SU-DHL-6 (cell line): ENCODE measurements around the gene MAPK10.

Experiments used
- H2AFZ ChIP-seq: fragments of 200-600 bp; sonication (generic); 2 replicates; pipeline ENCODE4 v1.6.1; 2014; ENCODE audit warnings: low read depth, mild to moderate bottlenecking, moderate library complexity, mixed read lengths, antibody characterized with exemption, low read length; ENCODE audit not compliant: severe bottlenecking
- H3F3A ChIP-seq: fragments of 200-600 bp; shearing (Covaris generic); 2 replicates; pipeline ENCODE4 v1.6.0; 2016; ENCODE audit warnings: antibody characterized with exemption, mild to moderate bottlenecking; ENCODE audit not compliant: insufficient read depth
- H3K27ac ChIP-seq: fragments of 200-600 bp; sonication (generic); 2 replicates; pipeline ENCODE4 v1.5.1; 2016; ENCODE audit warnings: low read depth, mild to moderate bottlenecking, low read length, moderate library complexity, mixed read lengths
- H3K27me3 ChIP-seq: fragments of 200-600 bp; sonication (generic), shearing (Covaris generic); 2 replicates; pipeline ENCODE4 v1.6.0; 2014; ENCODE audit warnings: mild to moderate bottlenecking, low read length
- H3K36me3 ChIP-seq: fragments of 200-600 bp; sonication (generic); 2 replicates; pipeline ENCODE4 v1.6.1; 2014; ENCODE audit warnings: mild to moderate bottlenecking, low read length, mixed read lengths
- H3K4me2 ChIP-seq: fragments of 300-600, 200-600 bp; shearing (Covaris generic), sonication (generic); 2 replicates; pipeline ENCODE4 v1.6.0; 2014; ENCODE audit warnings: low read length, low read depth, mild to moderate bottlenecking; ENCODE audit not compliant: poor library complexity, severe bottlenecking
- H3K4me3 ChIP-seq: fragments of 200-600 bp; sonication (generic); 2 replicates; pipeline ENCODE4 v1.5.1; 2014; ENCODE audit warnings: antibody characterized with exemption, low read length, mild to moderate bottlenecking, mixed read lengths; ENCODE audit not compliant: insufficient read depth, poor library complexity, severe bottlenecking
- H3K79me2 ChIP-seq: fragments of 200-600 bp; sonication (generic); 2 replicates; pipeline ENCODE4 v1.6.1; 2014; ENCODE audit warnings: mild to moderate bottlenecking, low read length, moderate library complexity; ENCODE audit not compliant: insufficient read depth
- H3K9ac ChIP-seq: fragments of 200-600 bp; sonication (generic); 2 replicates; pipeline ENCODE4 v1.7.0; 2014; ENCODE audit warnings: mild to moderate bottlenecking, low read length
- H3K9me2 ChIP-seq: fragments of 200-600 bp; sonication (generic); replicated peaks from 2 replicates; pipeline ENCODE4 v1.6.1; 2014; ENCODE audit warnings: low read length; ENCODE audit not compliant: insufficient read depth
- H3K9me3 ChIP-seq: fragments of 200-600 bp; sonication (generic); 2 replicates; pipeline ENCODE4 v1.6.1; 2014; ENCODE audit warnings: low read length, mixed read lengths; ENCODE audit not compliant: insufficient read depth
- H4K20me1 ChIP-seq: fragments of 200-600 bp; sonication (generic); 2 replicates; pipeline ENCODE4 v1.6.1; 2014; ENCODE audit warnings: low read depth, mild to moderate bottlenecking, antibody characterized with exemption, low read length, moderate library complexity, mixed read lengths
- CTCF ChIP-seq: fragments of 200-600 bp; sonication (generic); IDR thresholded peaks from one replicate; pipeline ENCODE4 v1.5.1; 2017; ENCODE audit warnings: antibody characterized with exemption, mild to moderate bottlenecking, low read length, moderate library complexity; ENCODE audit not compliant: insufficient read depth, poor library complexity, severe bottlenecking
- EZH2phosphoT487 ChIP-seq: fragments of 200-600 bp; sonication (generic), shearing (Covaris generic); conservative IDR thresholded peaks from 2 replicates; pipeline ENCODE4 v1.6.1; 2018; ENCODE audit warnings: mild to moderate bottlenecking, antibody characterized with exemption, low read length, moderate library complexity, mixed read lengths

MAPK10 gene

DNA sequence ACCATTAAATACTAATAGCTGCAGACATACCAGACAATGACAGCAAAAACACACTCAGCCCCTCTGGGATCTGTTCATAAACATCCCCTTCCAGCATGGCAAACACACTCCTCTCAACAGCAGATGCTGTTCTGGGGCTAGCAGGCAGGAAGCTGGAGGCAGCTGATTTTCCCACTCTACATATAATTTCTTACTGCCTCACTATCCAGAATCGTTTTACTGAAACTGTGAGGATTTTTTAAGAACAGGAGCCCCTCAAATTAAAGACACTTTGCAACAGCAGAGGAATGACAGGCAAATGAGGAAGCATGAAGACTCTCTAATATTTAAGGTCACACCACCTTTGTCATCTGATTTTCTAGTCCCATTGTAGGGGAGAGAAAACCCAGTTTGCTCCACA is 2.2 kb downstream of the MAPK10 start:
- Histone ChIP-seq H3K4me3 (no peak overlapping the region), H3K9ac (no peak overlapping the region), H3K27me3 (no peaks in the 10 kb centered on the region), H3K4me2 (peak overlapping the region; percentile 82), H4K20me1 (no peaks in the 10 kb centered on the region), H3F3A (no peaks in the 10 kb centered on the region), H3K9me2 (no peaks in the 10 kb centered on the region), H3K9me3 (no peaks in the 10 kb centered on the region), H3K27ac (no peak overlapping the region), H3K36me3 (no peaks in the 10 kb centered on the region), H3K79me2 (no peaks in the 10 kb centered on the region), H2AFZ (no peak overlapping the region)
- TF ChIP-seq CTCF: no peak

DNA sequence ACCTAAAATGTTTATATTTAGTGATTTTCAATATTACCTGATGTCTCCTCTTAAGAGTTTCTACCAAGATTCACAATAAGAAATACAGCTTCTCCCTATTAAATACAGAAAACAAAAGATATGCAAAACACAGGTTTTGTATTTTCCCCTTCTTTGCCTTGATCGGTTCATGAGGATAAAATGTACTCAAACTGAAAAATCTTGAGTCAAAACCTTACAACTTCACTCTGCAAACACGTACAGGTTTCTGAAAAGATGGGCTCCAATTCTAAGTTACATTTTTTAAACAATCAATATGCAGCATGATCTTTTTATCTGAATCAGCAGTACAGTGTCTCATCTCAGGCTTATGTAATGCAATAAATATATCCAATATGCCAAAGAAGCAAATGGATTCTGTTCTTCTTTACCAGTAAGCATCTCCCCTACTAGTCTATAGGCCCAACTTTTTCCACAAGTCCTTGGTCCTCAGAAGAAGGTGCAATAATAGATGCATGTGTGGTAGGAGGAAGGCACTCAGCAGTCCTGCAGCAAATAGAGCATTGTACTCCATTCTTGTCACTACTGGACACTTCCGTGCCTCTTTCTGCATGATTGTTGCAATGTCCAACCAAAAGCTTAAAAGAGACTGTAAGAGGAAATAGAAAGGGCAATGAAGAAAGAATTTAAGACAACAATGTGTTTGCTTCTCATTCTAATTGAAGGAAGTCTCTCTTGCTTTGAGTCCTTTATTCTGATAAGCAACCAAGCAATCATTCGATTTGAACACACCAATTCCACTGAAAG is 3.2 kb downstream of the MAPK10 start:
- no peaks in the 10 kb centered on the region for H3F3A ChIP-seq
- no peak for TF ChIP-seq CTCF
- no peak for TF ChIP-seq EZH2phosphoT487
- no peak overlapping the region for H3K9ac ChIP-seq
- no peak overlapping the region for H3K27ac ChIP-seq
- no peaks in the 10 kb centered on the region for H3K27me3 ChIP-seq
- H3K9me2 ChIP-seq: no peaks in the 10 kb centered on the region
- no peak overlapping the region for H3K4me3 ChIP-seq
- H3K4me2 ChIP-seq: peak overlapping the region; percentile 17
- no peaks in the 10 kb centered on the region for H4K20me1 ChIP-seq
- no peak overlapping the region for H2AFZ ChIP-seq
- no peaks in the 10 kb centered on the region for H3K36me3 ChIP-seq
- H3K79me2 ChIP-seq: no peaks in the 10 kb centered on the region
- no peaks in the 10 kb centered on the region for H3K9me3 ChIP-seq

DNA sequence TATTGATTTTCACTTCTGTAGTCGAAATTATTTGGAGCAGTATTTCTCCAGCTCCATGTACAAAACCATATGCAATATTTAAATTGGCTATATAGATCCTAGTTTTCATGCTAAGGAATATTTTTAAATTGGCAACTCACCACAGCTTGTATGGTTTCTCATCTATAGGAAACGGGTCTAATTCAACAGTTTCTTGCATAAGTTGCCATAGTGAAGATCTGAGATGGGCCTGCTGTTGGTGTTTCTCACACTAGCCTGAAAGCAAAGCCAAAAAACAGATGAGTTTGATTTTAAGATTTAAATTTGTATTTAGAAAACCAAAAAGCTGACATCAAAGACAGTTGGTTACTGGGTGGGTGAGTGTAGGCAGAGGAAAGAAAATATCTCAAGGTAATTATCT is 5.5 kb downstream of the MAPK10 start:
- Histone ChIP-seq H3K36me3 (no peaks in the 10 kb centered on the region), H3K27me3 (no peaks in the 10 kb centered on the region), H3K9me3 (no peaks in the 10 kb centered on the region), H3K9me2 (no peaks in the 10 kb centered on the region), H4K20me1 (no peaks in the 10 kb centered on the region), H3K4me2 (no peak overlapping the region), H3K27ac (no peak overlapping the region), H3F3A (no peaks in the 10 kb centered on the region), H2AFZ (no peak overlapping the region), H3K79me2 (no peaks in the 10 kb centered on the region), H3K9ac (no peak overlapping the region), H3K4me3 (no peak overlapping the region)
- TF ChIP-seq EZH2phosphoT487: no peak
- no peak for TF ChIP-seq CTCF
